ENCODE data around the gene LIN7A. TPM values are rescaled to one million over a fixed set of nuclear protein-coding genes. Genes with fewer than 3 reads are reported as not detected.

Gene LIN7A
- total and polyA plus RNA-seq, 2 experiments from 2014 or later, result 3.0 to 10.3 TPM

DNA sequence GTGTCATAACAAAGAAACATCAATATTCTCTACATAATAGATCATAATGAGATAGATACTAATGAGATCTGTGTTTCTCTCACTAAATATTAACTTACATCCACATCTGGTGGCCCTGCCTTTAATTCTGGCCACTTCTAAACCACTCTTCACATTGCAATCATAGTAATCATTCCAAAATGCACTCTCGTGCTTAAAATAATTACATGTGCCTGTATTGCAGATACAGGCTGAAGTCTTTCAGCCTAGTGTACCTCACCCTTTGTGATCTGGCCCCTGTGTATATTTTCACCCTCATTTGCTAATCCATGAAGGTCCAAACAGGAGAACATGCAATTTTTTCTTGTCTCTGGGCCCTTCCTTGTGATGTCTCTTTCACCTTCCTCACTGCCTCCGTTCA is 108.0 kb downstream of the LIN7A start:
- no peak for DNase-seq (ENCODE audit: low read depth in 1 of 2, low spot score in 1 of 2)
- TF ChIP-seq, protein P1, sequence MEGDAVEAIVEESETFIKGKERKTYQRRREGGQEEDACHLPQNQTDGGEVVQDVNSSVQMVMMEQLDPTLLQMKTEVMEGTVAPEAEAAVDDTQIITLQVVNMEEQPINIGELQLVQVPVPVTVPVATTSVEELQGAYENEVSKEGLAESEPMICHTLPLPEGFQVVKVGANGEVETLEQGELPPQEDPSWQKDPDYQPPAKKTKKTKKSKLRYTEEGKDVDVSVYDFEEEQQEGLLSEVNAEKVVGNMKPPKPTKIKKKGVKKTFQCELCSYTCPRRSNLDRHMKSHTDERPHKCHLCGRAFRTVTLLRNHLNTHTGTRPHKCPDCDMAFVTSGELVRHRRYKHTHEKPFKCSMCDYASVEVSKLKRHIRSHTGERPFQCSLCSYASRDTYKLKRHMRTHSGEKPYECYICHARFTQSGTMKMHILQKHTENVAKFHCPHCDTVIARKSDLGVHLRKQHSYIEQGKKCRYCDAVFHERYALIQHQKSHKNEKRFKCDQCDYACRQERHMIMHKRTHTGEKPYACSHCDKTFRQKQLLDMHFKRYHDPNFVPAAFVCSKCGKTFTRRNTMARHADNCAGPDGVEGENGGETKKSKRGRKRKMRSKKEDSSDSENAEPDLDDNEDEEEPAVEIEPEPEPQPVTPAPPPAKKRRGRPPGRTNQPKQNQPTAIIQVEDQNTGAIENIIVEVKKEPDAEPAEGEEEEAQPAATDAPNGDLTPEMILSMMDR (IDR thresholded peaks at IDR 0.05; ENCODE audit: low read depth, low read length), result no peak
- Histone ChIP-seq H3K27me3 (no peaks in the 10 kb centered on the region), H3K4me1 (ENCODE audit: low read depth) (no peaks in the 10 kb centered on the region), H3K4me3 (no peak overlapping the region), H3K9me3 (ENCODE audit: low read depth) (no peaks in the 10 kb centered on the region), H3K36me3 (no peaks in the 10 kb centered on the region), H3K27ac (no peak overlapping the region)

DNA sequence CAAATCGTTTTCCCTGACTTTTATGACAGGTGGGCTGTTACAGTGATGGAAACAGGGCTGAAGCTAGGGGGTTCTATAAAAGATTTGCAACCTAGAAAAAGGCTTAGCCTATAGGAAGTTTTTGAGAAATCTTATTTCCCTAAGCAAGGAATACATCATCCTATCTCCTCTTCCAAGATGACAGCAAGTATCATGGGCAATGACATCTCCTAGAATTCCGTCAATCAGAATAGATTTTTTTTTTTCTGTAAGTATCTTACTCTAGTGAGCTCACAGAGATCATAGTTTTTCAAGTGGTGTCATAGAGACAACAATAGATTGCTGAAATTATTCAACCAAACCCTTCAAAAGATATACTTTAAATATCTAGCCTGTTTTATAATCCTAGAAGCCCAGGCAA is 112.2 kb downstream of the LIN7A start:
- TF ChIP-seq, protein P1 (IDR thresholded peaks at IDR 0.05; ENCODE audit: low read depth, low read length), result no peak
- Histone ChIP-seq H3K36me3 (no peaks in the 10 kb centered on the region), H3K9me3 (ENCODE audit: low read depth) (no peaks in the 10 kb centered on the region), H3K4me1 (ENCODE audit: low read depth) (no peaks in the 10 kb centered on the region), H3K27me3 (no peaks in the 10 kb centered on the region), H3K4me3 (no peak overlapping the region), H3K27ac (no peak overlapping the region)
- DNase-seq (ENCODE audit: low read depth in 1 of 2, low spot score in 1 of 2), result no peak

DNA sequence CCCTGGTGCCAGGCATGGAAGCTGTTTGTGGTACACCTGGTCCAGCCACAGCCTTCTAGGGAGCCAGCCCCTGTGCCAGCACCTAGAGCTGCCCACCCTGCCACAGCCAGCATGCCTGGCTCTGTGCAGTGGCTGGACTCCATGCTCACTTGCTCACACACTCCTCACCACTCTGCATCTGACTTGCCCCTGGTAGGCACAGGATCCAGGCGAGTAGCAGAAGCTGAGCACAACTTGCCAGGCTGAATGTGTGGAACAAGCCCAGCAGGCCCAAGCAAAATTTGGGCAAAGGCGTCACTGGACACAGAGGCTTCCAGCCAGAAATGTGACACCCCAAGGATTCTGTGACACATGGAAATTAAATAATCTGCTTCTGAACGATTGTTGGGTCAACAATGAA is 114.3 kb downstream of the LIN7A start:
- no peak for DNase-seq (ENCODE audit: low read depth in 1 of 2, low spot score in 1 of 2)
- Histone ChIP-seq H3K36me3 (no peaks in the 10 kb centered on the region), H3K4me1 (ENCODE audit: low read depth) (no peaks in the 10 kb centered on the region), H3K27ac (no peak overlapping the region), H3K27me3 (no peaks in the 10 kb centered on the region), H3K4me3 (no peak overlapping the region), H3K9me3 (ENCODE audit: low read depth) (no peaks in the 10 kb centered on the region)
- TF ChIP-seq, protein P1 (IDR thresholded peaks at IDR 0.05; ENCODE audit: low read depth, low read length), result no peak

DNA sequence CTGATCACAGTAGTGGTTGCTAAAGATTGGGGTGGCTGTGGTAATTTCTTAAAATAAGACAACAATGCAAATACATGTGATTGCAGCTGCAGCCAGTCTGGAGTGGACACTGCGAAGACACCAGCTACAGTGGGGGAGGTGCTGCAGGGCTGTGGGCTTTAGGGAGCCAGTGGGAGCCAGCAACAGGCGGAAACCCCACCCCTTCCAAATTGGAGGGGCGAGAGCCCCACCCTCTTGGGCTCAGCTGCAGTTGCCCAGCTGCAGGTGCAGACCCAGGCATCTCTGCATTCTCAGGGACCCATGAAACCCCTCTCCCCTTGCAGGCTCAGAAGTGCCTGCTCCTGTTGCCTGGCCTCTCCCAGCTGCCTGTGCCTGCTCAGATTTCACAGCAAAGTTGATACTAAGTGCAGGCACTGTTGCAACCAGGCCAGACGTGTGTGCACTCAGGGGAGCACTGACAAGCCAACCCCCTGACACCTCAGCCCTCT is 116.2 kb downstream of the LIN7A start:
- Histone ChIP-seq H3K36me3 (no peaks in the 10 kb centered on the region), H3K4me3 (no peak overlapping the region), H3K27me3 (no peaks in the 10 kb centered on the region), H3K9me3 (ENCODE audit: low read depth) (no peaks in the 10 kb centered on the region), H3K4me1 (ENCODE audit: low read depth) (no peaks in the 10 kb centered on the region), H3K27ac (no peak overlapping the region)
- TF ChIP-seq, protein P1 (IDR thresholded peaks at IDR 0.05; ENCODE audit: low read depth, low read length), result no peak
- DNase-seq (ENCODE audit: low read depth in 1 of 2, low spot score in 1 of 2), result peak in 1 of 2 donors; percentile 20

DNA sequence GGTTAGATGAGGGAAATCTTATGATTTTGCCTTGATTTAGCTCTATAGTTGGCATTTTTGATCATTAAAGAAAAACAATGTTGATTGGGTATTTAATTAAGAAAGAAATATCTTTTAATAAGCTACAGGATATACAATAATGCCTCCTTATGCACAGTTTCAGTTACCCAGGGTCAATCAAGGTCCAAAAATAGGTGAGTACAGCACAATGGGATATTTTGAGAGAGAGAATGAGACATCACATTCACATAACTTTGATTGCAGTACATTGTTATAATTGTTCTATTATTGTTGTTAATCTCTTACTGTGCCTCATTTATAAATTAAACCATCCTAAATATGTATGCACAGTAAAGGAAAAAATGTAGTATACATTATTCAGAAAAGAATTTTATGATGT is 118.9 kb downstream of the LIN7A start:
- Histone ChIP-seq H3K27me3 (no peaks in the 10 kb centered on the region), H3K9me3 (ENCODE audit: low read depth) (no peaks in the 10 kb centered on the region), H3K36me3 (no peaks in the 10 kb centered on the region), H3K27ac (no peak overlapping the region), H3K4me3 (no peak overlapping the region), H3K4me1 (ENCODE audit: low read depth) (no peaks in the 10 kb centered on the region)
- no peak for DNase-seq (ENCODE audit: low read depth in 1 of 2, low spot score in 1 of 2)
- TF ChIP-seq, protein P1 (IDR thresholded peaks at IDR 0.05; ENCODE audit: low read depth, low read length), result no peak

DNA sequence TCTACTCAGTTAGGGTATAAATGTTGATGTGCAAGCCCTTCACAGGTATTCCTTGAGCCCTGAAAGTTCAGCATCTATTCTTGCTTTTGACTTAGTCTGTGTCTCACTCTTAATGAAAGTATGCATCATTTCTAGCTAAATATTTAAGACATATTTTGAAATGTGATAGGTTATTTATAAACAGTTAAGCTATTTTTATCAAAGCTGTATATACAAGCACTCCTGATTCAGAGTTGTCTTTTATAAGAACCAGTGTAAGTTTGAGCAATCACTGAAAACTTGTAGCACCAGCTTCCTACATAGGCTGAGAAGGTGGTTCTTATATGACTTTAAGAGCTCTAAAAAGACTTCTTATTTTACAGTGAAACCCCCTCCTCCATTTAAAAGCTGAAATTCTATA is 122.4 kb downstream of the LIN7A start:
- no peak overlapping the region for H3K4me3 ChIP-seq
- no peaks in the 10 kb centered on the region for H3K4me1 ChIP-seq (ENCODE audit: low read depth)
- no peaks in the 10 kb centered on the region for H3K27me3 ChIP-seq
- no peaks in the 10 kb centered on the region for H3K9me3 ChIP-seq (ENCODE audit: low read depth)
- DNase-seq (ENCODE audit: low read depth in 1 of 2, low spot score in 1 of 2), result no peak
- no peaks in the 10 kb centered on the region for H3K36me3 ChIP-seq
- TF ChIP-seq, protein P1 (IDR thresholded peaks at IDR 0.05; ENCODE audit: low read depth, low read length), result no peak
- no peak overlapping the region for H3K27ac ChIP-seq

All from cardiac muscle cell (in vitro differentiated cells and primary cell).